ENCODE results near the gene C1orf216. TPM values are rescaled to one million over a fixed set of nuclear protein-coding genes. Genes with fewer than 3 reads are reported as not detected.

C1orf216 gene, protein sequence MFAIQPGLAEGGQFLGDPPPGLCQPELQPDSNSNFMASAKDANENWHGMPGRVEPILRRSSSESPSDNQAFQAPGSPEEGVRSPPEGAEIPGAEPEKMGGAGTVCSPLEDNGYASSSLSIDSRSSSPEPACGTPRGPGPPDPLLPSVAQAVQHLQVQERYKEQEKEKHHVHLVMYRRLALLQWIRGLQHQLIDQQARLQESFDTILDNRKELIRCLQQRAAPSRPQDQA
- total RNA-seq = 1 to 10 TPM; 4.0 to 5.2 TPM

DNA sequence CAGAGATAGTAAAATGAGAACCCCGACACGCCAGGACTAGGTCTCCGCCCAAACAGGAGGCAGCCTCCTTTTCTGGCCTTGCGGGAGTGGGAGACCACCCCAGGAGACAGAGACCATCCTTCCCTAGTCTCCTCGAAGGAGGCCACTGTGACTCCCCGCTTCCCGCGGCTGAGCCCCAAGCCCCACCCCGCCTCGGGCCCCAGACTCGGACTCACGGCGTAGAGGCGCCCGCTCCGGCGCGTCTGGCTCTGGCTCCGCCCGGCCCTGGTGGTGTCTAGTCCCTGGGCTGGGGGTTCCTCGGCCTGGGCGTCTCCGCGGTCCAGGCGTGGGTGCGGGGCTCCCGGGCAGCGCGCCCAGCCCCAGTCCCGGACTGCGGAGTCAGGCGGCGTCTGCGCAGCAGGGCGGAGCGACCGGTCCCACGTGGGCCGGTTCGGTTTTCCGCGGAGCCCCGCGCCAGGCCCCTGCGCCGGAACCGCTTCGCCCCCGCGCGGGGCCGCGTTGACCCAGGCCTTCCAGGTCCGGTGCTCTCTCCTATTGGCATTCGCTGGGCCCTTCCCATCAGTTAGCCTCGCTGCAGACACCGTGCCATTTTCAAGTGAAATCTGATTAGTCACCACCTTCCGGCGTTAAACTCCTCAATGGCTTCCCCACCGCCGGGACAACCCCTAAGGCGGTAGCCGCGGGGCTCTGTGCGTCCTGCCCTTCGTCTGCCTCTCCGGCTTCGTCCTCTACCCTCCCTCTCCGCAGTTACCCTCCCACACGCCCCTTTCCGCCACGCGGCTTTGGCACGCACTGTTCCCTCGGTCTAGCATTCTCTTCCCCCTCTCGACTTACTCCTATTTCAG, at the start of gene C1orf216:
C1orf216 (minus strand) TSS at position 393 of the 845 bp plus-strand sequence. CDS start 2,563 bp downstream, outside the sequence.
- Mint-ChIP-seq H3K9me3 (no peaks in the 10 kb centered on the region), H3K4me1 (ENCODE audit: low read depth) (peaks cover 24% of the 10 kb centered on the region), H3K27ac (peak within 1 kb of the TSS; percentile 83), H3K36me3 (ENCODE audit: low read depth) (peaks cover 9% of the 10 kb centered on the region), H3K27me3 (ENCODE audit: low read depth) (no peaks in the 10 kb centered on the region), H3K4me3 (peak within 1 kb of the TSS; percentile 71)
- intact Hi-C loops (cut with micrococcal nuclease) = loop anchor here (1.0 to 10.0 kb wide), 4 partner anchors 52 to 854 kb away; partner anchors contain the start of genes PSMB2 and SFPQ
- peak; percentile 89 for DNase-seq
- CTCF ChIA-PET = interaction anchor here (4.0 to 6.2 kb wide), 3 partner anchors 8 to 151 kb away, joined by 36 to 69 read pairs (median 68); partner anchors contain the start of gene CLSPN

DNA sequence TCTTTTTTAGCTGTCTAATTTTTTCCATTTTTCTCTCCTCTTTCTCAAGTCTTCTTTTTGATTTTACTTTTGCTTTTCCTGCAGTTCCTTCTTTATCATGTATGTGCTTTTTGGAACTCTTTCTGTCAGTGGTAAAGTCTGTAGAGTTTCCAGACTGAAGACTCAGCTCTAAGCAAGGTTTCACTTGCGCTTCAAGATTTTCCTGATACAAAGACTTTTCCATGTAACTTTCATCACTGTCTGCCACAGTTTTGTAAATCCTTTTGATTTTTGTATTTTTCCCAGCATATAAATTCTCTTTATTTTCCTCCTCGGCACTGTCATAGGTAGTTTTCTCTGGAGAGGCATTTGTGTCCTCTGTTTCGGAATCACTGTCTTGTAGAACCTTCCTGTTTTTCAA, 45.6 kb upstream of the C1orf216 start:
- no peaks in the 10 kb centered on the region for H3K9me3 Mint-ChIP-seq
- peaks cover 53% of the 10 kb centered on the region for H3K36me3 Mint-ChIP-seq (ENCODE audit: low read depth)
- intact Hi-C loops (cut with micrococcal nuclease) = no loop called here
- no peak for DNase-seq
- CTCF ChIA-PET = no interaction called here
- H3K27me3 Mint-ChIP-seq (ENCODE audit: low read depth) = no peaks in the 10 kb centered on the region
- peaks cover 13% of the 10 kb centered on the region for H3K4me1 Mint-ChIP-seq (ENCODE audit: low read depth)
- H3K27ac Mint-ChIP-seq = no peak overlapping the region
- H3K4me3 Mint-ChIP-seq = no peak overlapping the region

DNA sequence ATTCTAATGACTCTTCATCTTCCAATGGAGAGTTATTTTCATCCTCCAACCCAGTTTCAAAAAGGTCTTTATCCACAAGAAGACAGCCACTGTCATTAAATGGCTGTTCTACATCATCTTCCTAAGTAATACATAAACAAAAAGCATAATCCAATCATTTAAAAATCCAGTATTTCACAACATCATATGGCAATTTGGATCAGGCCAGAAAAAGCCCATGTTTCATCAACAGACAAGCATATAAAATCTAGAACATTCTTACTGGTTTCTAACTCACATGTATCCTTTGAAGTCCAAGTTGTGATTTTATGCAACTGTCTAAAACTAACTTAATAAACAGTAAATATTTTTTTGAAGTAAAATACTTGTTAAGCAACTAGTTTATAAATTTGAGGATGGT, 44.5 kb upstream of the C1orf216 start:
- H3K27ac Mint-ChIP-seq = no peak overlapping the region
- no peak overlapping the region for H3K4me3 Mint-ChIP-seq
- H3K27me3 Mint-ChIP-seq (ENCODE audit: low read depth) = no peaks in the 10 kb centered on the region
- no peak for DNase-seq
- intact Hi-C loops (cut with micrococcal nuclease) = no loop called here
- H3K36me3 Mint-ChIP-seq (ENCODE audit: low read depth) = peaks cover 55% of the 10 kb centered on the region
- peaks cover 7% of the 10 kb centered on the region for H3K4me1 Mint-ChIP-seq (ENCODE audit: low read depth)
- CTCF ChIA-PET = no interaction called here
- H3K9me3 Mint-ChIP-seq = no peaks in the 10 kb centered on the region

DNA sequence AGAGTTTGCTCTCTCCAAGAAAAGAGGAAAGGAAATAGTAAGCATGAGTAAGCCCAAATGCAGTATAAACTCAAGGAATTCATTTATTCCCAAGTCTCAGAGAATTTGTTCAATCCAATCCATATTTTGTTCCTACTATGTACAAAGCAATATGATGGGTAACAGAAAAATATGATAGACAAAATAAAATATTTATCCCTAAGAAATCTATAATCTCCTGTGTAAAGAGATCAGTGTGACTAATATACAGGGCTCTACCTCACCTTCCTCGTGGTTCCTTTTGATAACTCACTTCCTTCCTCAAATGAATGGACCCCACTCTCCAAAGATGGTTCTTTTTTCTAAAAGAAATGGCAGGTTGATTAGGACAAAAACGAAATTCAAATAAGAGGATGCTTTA, 43.5 kb upstream of the C1orf216 start:
- H3K9me3 Mint-ChIP-seq = no peaks in the 10 kb centered on the region
- H3K27me3 Mint-ChIP-seq (ENCODE audit: low read depth) = no peaks in the 10 kb centered on the region
- no peak overlapping the region for H3K27ac Mint-ChIP-seq
- CTCF ChIA-PET = no interaction called here
- intact Hi-C loops (cut with micrococcal nuclease) = no loop called here
- peaks cover 7% of the 10 kb centered on the region for H3K4me1 Mint-ChIP-seq (ENCODE audit: low read depth)
- H3K36me3 Mint-ChIP-seq (ENCODE audit: low read depth) = peaks cover 56% of the 10 kb centered on the region
- H3K4me3 Mint-ChIP-seq = no peak overlapping the region
- DNase-seq = no peak

DNA sequence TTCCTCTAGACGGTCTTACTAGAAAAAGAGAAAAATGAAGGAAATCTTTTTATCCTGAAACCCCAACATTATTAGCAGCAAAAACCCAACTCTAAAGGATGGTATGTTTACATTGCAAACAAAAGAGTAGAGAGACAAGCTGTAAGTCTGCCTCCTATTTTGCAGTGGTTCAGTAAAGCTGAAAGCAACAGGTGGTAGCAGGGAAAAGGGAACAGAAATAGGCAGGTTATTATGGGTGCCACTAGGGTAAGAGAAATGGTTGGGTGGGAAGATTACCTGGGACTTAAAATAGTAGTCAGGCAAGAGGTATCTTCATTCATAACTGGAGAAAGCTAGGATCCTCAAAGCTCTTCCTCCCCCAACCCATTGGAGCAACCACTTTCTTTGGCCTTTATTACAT, 37.4 kb upstream of the C1orf216 start:
- Mint-ChIP-seq H3K36me3 (ENCODE audit: low read depth) (peaks cover 45% of the 10 kb centered on the region), H3K4me3 (no peak overlapping the region), H3K27ac (no peak overlapping the region), H3K4me1 (ENCODE audit: low read depth) (no peaks in the 10 kb centered on the region), H3K27me3 (ENCODE audit: low read depth) (no peaks in the 10 kb centered on the region), H3K9me3 (no peaks in the 10 kb centered on the region)
- CTCF ChIA-PET = interaction anchor here (0.6 kb wide), 1 partner anchor 148 kb away, joined by 5 read pairs; no protein-coding TSS in a partner anchor
- intact Hi-C loops (cut with micrococcal nuclease) = no loop called here
- DNase-seq = no peak

DNA sequence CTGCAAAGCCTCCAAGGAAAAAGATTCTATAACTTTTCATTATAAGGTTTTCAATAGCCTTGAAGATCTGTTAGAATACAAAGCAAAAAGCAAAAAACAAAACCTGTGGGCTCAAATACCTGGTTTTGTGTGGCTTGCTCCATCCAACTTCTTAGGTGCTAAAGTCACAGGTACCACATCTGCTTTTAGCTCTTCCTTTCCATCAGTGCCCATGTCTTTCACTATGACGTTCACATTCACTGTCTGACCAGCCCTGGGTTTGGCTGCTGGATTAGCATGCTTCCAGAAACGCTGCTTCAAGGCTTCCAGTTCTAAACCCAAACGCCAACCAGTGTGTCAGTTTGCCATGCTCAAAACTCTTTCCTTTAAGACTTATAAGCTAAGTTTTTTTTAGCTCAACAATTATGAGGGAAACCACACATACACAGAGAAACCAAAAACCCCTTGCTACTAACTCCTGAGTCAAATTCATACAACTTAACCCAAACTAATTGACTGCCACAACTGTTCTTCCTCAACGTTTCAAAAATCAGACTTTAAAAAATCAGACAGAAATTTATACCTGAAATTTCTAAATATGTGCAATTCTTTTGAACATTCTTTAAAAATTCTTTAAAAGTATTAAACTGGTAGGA, 35.1 kb upstream of the C1orf216 start:
- no peaks in the 10 kb centered on the region for H3K9me3 Mint-ChIP-seq
- no peaks in the 10 kb centered on the region for H3K4me1 Mint-ChIP-seq (ENCODE audit: low read depth)
- intact Hi-C loops (cut with micrococcal nuclease) = no loop called here
- H3K4me3 Mint-ChIP-seq = no peak overlapping the region
- H3K27me3 Mint-ChIP-seq (ENCODE audit: low read depth) = no peaks in the 10 kb centered on the region
- no peak for DNase-seq
- CTCF ChIA-PET = interaction anchor here (0.7 to 1.6 kb wide), 2 partner anchors 19 to 302 kb away, joined by 3 to 7 read pairs; no protein-coding TSS in a partner anchor
- H3K36me3 Mint-ChIP-seq (ENCODE audit: low read depth) = peaks cover 39% of the 10 kb centered on the region
- no peak overlapping the region for H3K27ac Mint-ChIP-seq

DNA sequence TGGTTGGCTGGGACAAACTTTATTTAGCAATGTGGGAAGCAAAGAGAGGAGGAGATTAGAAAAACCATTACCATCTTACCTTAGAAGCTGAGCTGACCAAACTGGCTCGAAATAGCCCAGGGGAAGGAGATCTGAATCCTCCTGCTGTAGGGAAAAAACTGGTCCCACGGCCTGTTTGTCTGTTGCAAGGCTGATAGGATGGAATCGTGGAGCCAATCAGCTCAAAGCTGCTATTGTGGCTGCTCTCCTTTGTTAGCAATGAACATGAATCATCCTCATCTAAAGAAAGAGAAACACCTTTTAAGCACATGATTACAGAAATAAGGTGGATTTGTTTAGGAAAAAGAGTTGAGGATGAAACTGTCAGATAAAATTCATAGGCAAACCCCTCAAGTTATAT, 29.6 kb upstream of the C1orf216 start:
- H3K27me3 Mint-ChIP-seq (ENCODE audit: low read depth) = no peaks in the 10 kb centered on the region
- intact Hi-C loops (cut with micrococcal nuclease) = no loop called here
- H3K4me1 Mint-ChIP-seq (ENCODE audit: low read depth) = no peaks in the 10 kb centered on the region
- no peak for DNase-seq
- no peak overlapping the region for H3K4me3 Mint-ChIP-seq
- CTCF ChIA-PET = interaction anchor here (0.7 kb wide), 1 partner anchor 38 kb away, joined by 3 read pairs; no protein-coding TSS in a partner anchor
- no peak overlapping the region for H3K27ac Mint-ChIP-seq
- H3K36me3 Mint-ChIP-seq (ENCODE audit: low read depth) = peaks cover 55% of the 10 kb centered on the region
- no peaks in the 10 kb centered on the region for H3K9me3 Mint-ChIP-seq

DNA sequence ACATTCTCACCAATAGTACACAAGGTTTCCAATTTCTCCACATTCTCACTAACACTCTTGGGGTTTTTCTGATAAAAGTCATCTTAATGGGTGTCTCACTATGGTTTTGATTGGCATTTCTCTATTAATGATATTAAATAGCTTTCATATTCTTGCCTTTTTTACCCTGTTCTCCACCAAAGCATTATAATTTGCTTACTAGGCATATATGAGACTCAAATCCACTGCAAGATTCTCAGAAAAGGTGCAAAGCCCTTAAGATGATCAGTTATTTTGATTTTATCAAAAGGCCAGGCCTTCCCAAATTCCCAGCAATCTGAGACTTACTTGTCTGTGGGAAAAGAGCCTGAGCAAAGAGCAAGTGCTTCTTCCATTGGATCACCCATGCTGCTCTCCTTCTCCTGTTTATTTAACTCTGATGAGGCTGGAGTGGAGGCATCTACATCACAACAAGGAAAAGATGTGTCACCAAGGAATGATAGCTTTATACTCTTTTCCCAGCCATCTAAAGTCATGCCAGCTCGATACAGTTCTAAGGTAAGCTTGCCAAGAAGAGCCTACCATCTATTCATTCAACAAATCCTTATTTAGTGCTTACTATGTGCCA, 26.5 kb upstream of the C1orf216 start:
- no peaks in the 10 kb centered on the region for H3K9me3 Mint-ChIP-seq
- intact Hi-C loops (cut with micrococcal nuclease) = no loop called here
- no peak overlapping the region for H3K27ac Mint-ChIP-seq
- H3K4me3 Mint-ChIP-seq = no peak overlapping the region
- peaks cover 60% of the 10 kb centered on the region for H3K36me3 Mint-ChIP-seq (ENCODE audit: low read depth)
- H3K4me1 Mint-ChIP-seq (ENCODE audit: low read depth) = no peaks in the 10 kb centered on the region
- no peaks in the 10 kb centered on the region for H3K27me3 Mint-ChIP-seq (ENCODE audit: low read depth)
- no peak for DNase-seq
- CTCF ChIA-PET = interaction anchor here (1.1 to 2.8 kb wide), 2 partner anchors 18 to 177 kb away, joined by 7 to 10 read pairs; no protein-coding TSS in a partner anchor

DNA sequence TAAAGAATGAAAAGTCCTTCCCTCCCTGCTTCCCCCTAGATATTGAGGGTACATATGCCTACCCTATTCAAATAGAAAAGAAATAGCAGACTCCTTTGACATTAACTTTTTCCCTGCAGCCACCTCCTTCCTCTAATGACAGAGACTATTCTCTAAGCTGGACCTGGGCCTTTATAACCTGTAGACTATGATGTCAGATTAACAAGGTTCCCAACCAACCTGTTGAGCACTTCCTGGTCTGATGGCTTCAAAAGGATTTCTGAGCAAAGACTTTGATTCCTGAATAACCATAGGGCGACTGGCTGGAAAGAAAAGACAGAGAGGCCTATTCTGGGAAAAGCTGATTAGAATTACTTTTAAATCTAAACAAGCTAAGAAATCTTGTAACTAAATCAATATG, 18.4 kb upstream of the C1orf216 start:
- DNase-seq = no peak
- Mint-ChIP-seq H3K9me3 (no peaks in the 10 kb centered on the region), H3K27ac (no peak overlapping the region), H3K4me1 (ENCODE audit: low read depth) (no peaks in the 10 kb centered on the region), H3K36me3 (ENCODE audit: low read depth) (peaks cover 56% of the 10 kb centered on the region), H3K27me3 (ENCODE audit: low read depth) (no peaks in the 10 kb centered on the region), H3K4me3 (no peak overlapping the region)
- CTCF ChIA-PET = interaction anchor here (1.2 to 1.8 kb wide), 3 partner anchors 10 to 169 kb away, joined by 5 to 11 read pairs (median 6); no protein-coding TSS in a partner anchor
- intact Hi-C loops (cut with micrococcal nuclease) = no loop called here

DNA sequence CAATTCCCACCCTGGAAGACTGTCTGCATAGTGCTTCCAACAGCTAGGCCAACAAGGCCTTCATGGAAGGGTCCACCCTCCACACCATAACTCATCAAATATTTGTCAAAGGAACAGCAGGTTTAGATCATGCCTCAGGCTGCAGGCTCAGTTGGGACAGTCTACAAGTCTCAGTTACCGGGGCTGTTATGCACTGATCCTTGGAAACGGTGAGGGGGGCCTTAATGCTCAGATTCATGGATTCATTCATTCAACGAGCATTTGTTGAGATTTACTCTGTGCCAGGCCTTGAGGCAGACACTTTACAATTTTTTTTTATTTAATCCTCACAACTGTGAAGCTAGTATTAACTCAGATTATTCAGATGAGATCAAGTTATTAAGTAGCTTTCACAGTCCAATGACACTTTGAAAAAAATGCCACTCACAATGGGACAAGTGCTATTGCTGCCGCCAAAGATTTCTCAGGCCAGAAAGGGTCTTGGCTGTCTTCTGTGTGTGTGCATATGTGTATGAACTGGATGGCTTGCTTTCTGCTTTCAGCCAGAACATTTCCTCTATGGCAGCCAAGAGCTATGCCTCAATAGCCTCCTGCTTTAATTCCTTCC, 8.9 kb upstream of the C1orf216 start:
- DNase-seq = no peak
- Mint-ChIP-seq H3K27me3 (ENCODE audit: low read depth) (no peaks in the 10 kb centered on the region), H3K4me3 (no peak overlapping the region), H3K36me3 (ENCODE audit: low read depth) (peaks cover 6% of the 10 kb centered on the region), H3K9me3 (no peaks in the 10 kb centered on the region), H3K27ac (no peak overlapping the region), H3K4me1 (ENCODE audit: low read depth) (no peaks in the 10 kb centered on the region)
- intact Hi-C loops (cut with micrococcal nuclease) = loop anchor here (1.0 kb wide), 1 partner anchor 158 kb away; no protein-coding TSS in a partner anchor
- CTCF ChIA-PET = interaction anchor here (0.6 to 6.7 kb wide), 23 partner anchors 10 to 276 kb away, joined by 3 to 69 read pairs (median 4); partner anchors contain the start of gene CLSPN
